GM23248 (cell line): Measurements from ENCODE around the gene UVRAG. TPM values are rescaled to one million over a fixed set of nuclear protein-coding genes. Genes with fewer than 3 reads are reported as not detected.

Source experiments
- DNase-seq: peaks from one replicate; pipeline ENCODE4 v3.0.0-alpha.2; 2015
- H2AFZ ChIP-seq: fragments of 200-600 bp; sonication (generic); 2 replicates; pipeline ENCODE4 v1.6.1; 2016; ENCODE audit warnings: antibody characterized with exemption
- H3F3A ChIP-seq: fragments of 200-600 bp; sonication (generic); 2 replicates; pipeline ENCODE4 v1.6.1; 2016; ENCODE audit warnings: mild to moderate bottlenecking, antibody characterized with exemption, mixed run types; ENCODE audit not compliant: insufficient read depth
- H3K27ac ChIP-seq: fragments of 200-600 bp; sonication (generic); 2 replicates; pipeline ENCODE4 v1.5.1; 2016; ENCODE audit warnings: mild to moderate bottlenecking
- H3K27me3 ChIP-seq: fragments of 200-600 bp; sonication (generic); replicated peaks from 2 replicates; pipeline ENCODE4 v1.6.1; 2016; ENCODE audit warnings: mild to moderate bottlenecking; ENCODE audit not compliant: insufficient read depth
- H3K36me3 ChIP-seq: fragments of 200-600 bp; sonication (generic); 2 replicates; pipeline ENCODE4 v1.6.1; 2016; ENCODE audit warnings: low read depth, mild to moderate bottlenecking
- H3K4me1 ChIP-seq: fragments of 200-600 bp; sonication (generic); 2 replicates; pipeline ENCODE4 v1.6.1; 2016; ENCODE audit warnings: mild to moderate bottlenecking; ENCODE audit not compliant: insufficient read depth
- H3K4me2 ChIP-seq: fragments of 200-600 bp; sonication (generic); one replicate; pipeline ENCODE4 v1.6.1; 2016; ENCODE audit warnings: mild to moderate bottlenecking; ENCODE audit not compliant: unreplicated experiment
- H3K4me3 ChIP-seq: fragments of 200-600 bp; sonication (generic); 2 replicates; pipeline ENCODE4 v1.5.1; 2016; ENCODE audit warnings: mild to moderate bottlenecking
- H3K79me2 ChIP-seq: fragments of 200-600 bp; sonication (generic); 2 replicates; pipeline ENCODE4 v1.6.1; 2016; ENCODE audit warnings: mild to moderate bottlenecking; ENCODE audit not compliant: insufficient read depth
- H3K9ac ChIP-seq: fragments of 200-600 bp; sonication (generic); 2 replicates; pipeline ENCODE4 v1.6.1; 2016; ENCODE audit warnings: mild to moderate bottlenecking
- H3K9me2 ChIP-seq: fragments of 200-600 bp; sonication (generic); 2 replicates; pipeline ENCODE4 v1.6.1; 2016; ENCODE audit warnings: mixed run types, mild to moderate bottlenecking, moderate library complexity; ENCODE audit not compliant: insufficient read depth
- H3K9me3 ChIP-seq: fragments of 200-600 bp; sonication (generic); one replicate; pipeline ENCODE4 v1.6.1; 2017; ENCODE audit warnings: low read depth
- H4K20me1 ChIP-seq: fragments of 200-600 bp; sonication (generic); 2 replicates; pipeline ENCODE4 v1.6.0; 2016; ENCODE audit not compliant: insufficient read depth
- EZH2 ChIP-seq: fragments of 200-600 bp; sonication (generic); IDR thresholded peaks from 2 replicates; pipeline ENCODE4 v1.6.1; 2018; ENCODE audit warnings: antibody characterized with exemption, mild to moderate bottlenecking; ENCODE audit not compliant: insufficient read depth, poor library complexity, severe bottlenecking
- EZH2phosphoT487 ChIP-seq: fragments of 200-600 bp; sonication (generic); IDR thresholded peaks from 2 replicates; pipeline ENCODE4 v1.6.1; 2018; ENCODE audit warnings: antibody characterized with exemption, moderate library complexity, mild to moderate bottlenecking, low read depth; ENCODE audit not compliant: insufficient read depth
- WGBS, 2 experiments: methylation state at CpG; one replicate each; pipeline ENCODE4 v1.1.6; 2015 to 2017; ENCODE audit warnings: low lambda C conversion rate in 2 of 2, low coverage in 1 of 2; ENCODE audit errors: missing lambda C conversion rate in 2 of 2; 5-methylcytosine and 5-hydroxymethylcytosine counted together
- in situ Hi-C: fragments of 300-500 bp; cut with MboI; formaldehyde crosslinking; loops from 2 replicates; pipeline ENCODE4 v1.15.0; 2020
- polyA plus RNA-seq: library from polyadenylated mRNA; unstranded; fragments of >200 nt; fragmentation: Nextera tagmentation; extraction: Ambion mirVana; gene quantifications from 2 replicates; pipeline ENCODE4 v1.2.1, GENCODE V29; 2016
- total RNA-seq: library from RNA; depleted of rRNA; stranded (reverse); fragments of >200 nt; shearing (Covaris generic); gene quantifications from 2 replicates; pipeline ENCODE4 v1.2.3, GENCODE V29; 2014

Gene UVRAG
- total and polyA plus RNA-seq, 2 experiments from 2014 or later: 9.9 to 11.0 TPM

- WGBS, 2 experiments: 0 to 2% methylated on average over 37 to 50 of the region's 60 CpGs
- in situ Hi-C loops: no loop called here
- TF ChIP-seq EZH2 (no peak), EZH2phosphoT487 (no peak)
- Histone ChIP-seq H3K79me2 (peaks cover 52% of the 10 kb centered on the region), H3K4me3 (peak overlapping the region; percentile 93), H3K4me2 (peak overlapping the region; percentile 97), H3K36me3 (no peaks in the 10 kb centered on the region), H3K27ac (peak overlapping the region; percentile 67), H4K20me1 (no peaks in the 10 kb centered on the region), H3K4me1 (peaks cover 22% of the 10 kb centered on the region), H3F3A (0 out of 2 replicates have a peak, but pooled peaks cover 10% of the 10 kb centered on the region), H3K27me3 (no peaks in the 10 kb centered on the region), H3K9me2 (no peaks in the 10 kb centered on the region), H2AFZ (peak overlapping the region; percentile 84), H3K9ac (peak overlapping the region; percentile 90), H3K9me3 (no peaks in the 10 kb centered on the region)
- peak; percentile 68 for DNase-seq
Measured at GRCh38 chr11:75815345-75816168, 547 bp downstream of the UVRAG start.

- peak overlapping the region; percentile 93 for H3K4me3 ChIP-seq
- H3K27me3 ChIP-seq: no peaks in the 10 kb centered on the region
- H4K20me1 ChIP-seq: no peaks in the 10 kb centered on the region
- H3K27ac ChIP-seq: no peak overlapping the region
- H3K9me3 ChIP-seq: no peaks in the 10 kb centered on the region
- no peak overlapping the region for H2AFZ ChIP-seq
- H3K36me3 ChIP-seq: no peaks in the 10 kb centered on the region
- 32 to 44% methylated on average over 6 of the region's 6 CpGs for WGBS, 2 experiments
- in situ Hi-C loops: no loop called here
- peak overlapping the region; percentile 90 for H3K9ac ChIP-seq
- H3K4me1 ChIP-seq: peaks cover 28% of the 10 kb centered on the region
- 0 out of 2 replicates have a peak, but pooled peaks cover 10% of the 10 kb centered on the region for H3F3A ChIP-seq
- TF ChIP-seq EZH2phosphoT487 (no peak), EZH2 (no peak)
- no peaks in the 10 kb centered on the region for H3K9me2 ChIP-seq
- H3K79me2 ChIP-seq: peaks cover 61% of the 10 kb centered on the region
- H3K4me2 ChIP-seq: peak overlapping the region; percentile 97
- peak; percentile 37 for DNase-seq
Measured at GRCh38 chr11:75816561-75817239, 1.7 kb downstream of the UVRAG start.

- TF ChIP-seq EZH2 (no peak), EZH2phosphoT487 (no peak)
- H3K79me2 ChIP-seq: peaks cover 97% of the 10 kb centered on the region
- no peaks in the 10 kb centered on the region for H3F3A ChIP-seq
- no peak overlapping the region for H3K4me2 ChIP-seq
- H3K36me3 ChIP-seq: no peaks in the 10 kb centered on the region
- H3K9ac ChIP-seq: no peak overlapping the region
- no peaks in the 10 kb centered on the region for H3K9me2 ChIP-seq
- no peaks in the 10 kb centered on the region for H3K9me3 ChIP-seq
- H3K4me3 ChIP-seq: no peak overlapping the region
- in situ Hi-C loops: no loop called here
- H3K4me1 ChIP-seq: peaks cover 24% of the 10 kb centered on the region
- no peaks in the 10 kb centered on the region for H4K20me1 ChIP-seq
- WGBS, 2 experiments: 81 to 100% methylated on average over 1 of the region's 1 CpG
- H2AFZ ChIP-seq: no peak overlapping the region
- H3K27ac ChIP-seq: no peak overlapping the region
- H3K27me3 ChIP-seq: no peaks in the 10 kb centered on the region
- DNase-seq: peak; percentile 66
Measured at GRCh38 chr11:75820645-75821044, 5.6 kb downstream of the UVRAG start.

- no peak for DNase-seq
- in situ Hi-C loops: no loop called here
- Histone ChIP-seq H3K79me2 (peaks cover 97% of the 10 kb centered on the region), H3K9me2 (no peaks in the 10 kb centered on the region), H3K27me3 (no peaks in the 10 kb centered on the region), H3K9ac (no peak overlapping the region), H3K4me3 (no peak overlapping the region), H4K20me1 (no peaks in the 10 kb centered on the region), H3K36me3 (no peaks in the 10 kb centered on the region), H3K9me3 (no peaks in the 10 kb centered on the region), H3F3A (no peaks in the 10 kb centered on the region), H3K4me1 (peaks cover 25% of the 10 kb centered on the region), H2AFZ (no peak overlapping the region), H3K4me2 (no peak overlapping the region), H3K27ac (no peak overlapping the region)
- 94 to 97% methylated on average over 5 of the region's 5 CpGs for WGBS, 2 experiments
- no peak for TF ChIP-seq EZH2phosphoT487
- TF ChIP-seq EZH2: no peak
Measured at GRCh38 chr11:75821202-75821601, 6.2 kb downstream of the UVRAG start.
